Large intestine (tissue), 3 donors: ENCODE data around the gene MYO5B. TPM values are rescaled to one million over a fixed set of nuclear protein-coding genes. Genes with fewer than 3 reads are reported as not detected.
"Not testable (repeated sequence)": the region's sequence is repeated elsewhere in the genome, so short reads cannot be mapped to it uniquely, and the experiment has no call there.

Source experiments
- DNase-seq, 2 donors: peaks; one replicate each; pipeline versions ENCODE4 v3.0.0 to v3.0.0-alpha.2; 2013
- H3K27ac ChIP-seq: one replicate; pipeline ENCODE4 v1.5.1; 2013; ENCODE audit warnings: low read length
- H3K27me3 ChIP-seq: 2 replicates; pipeline ENCODE4 v1.6.1; 2013; ENCODE audit warnings: low read length; ENCODE audit not compliant: control insufficient read depth, insufficient read depth
- H3K36me3 ChIP-seq: 2 replicates; pipeline ENCODE4 v1.6.1; 2013; ENCODE audit warnings: low read length; ENCODE audit not compliant: control insufficient read depth, insufficient read depth
- H3K4me1 ChIP-seq: one replicate; pipeline ENCODE4 v1.6.1; 2013; ENCODE audit warnings: low read length; ENCODE audit not compliant: control insufficient read depth, insufficient read depth
- H3K4me3 ChIP-seq: one replicate; pipeline ENCODE4 v1.5.1; 2013; ENCODE audit warnings: low read length
- H3K9me3 ChIP-seq: one replicate; pipeline ENCODE4 v1.6.1; 2013; ENCODE audit warnings: mild to moderate bottlenecking, low read depth, low read length, moderate library complexity; ENCODE audit not compliant: control insufficient read depth
- WGBS: methylation state at CpG from one replicate; pipeline ENCODE4 v1.1.5; 2013; ENCODE audit warnings: low lambda C conversion rate; ENCODE audit not compliant: insufficient coverage; 5-methylcytosine and 5-hydroxymethylcytosine counted together
- polyA plus RNA-seq: library from polyadenylated mRNA; unstranded; fragments of 120-200 nt; gene quantifications from one replicate; pipeline ENCODE4 v1.2.1, GENCODE V29; 2013

MYO5B gene
- polyA plus RNA-seq, 1 donor = 52.0 TPM

GRCh38 chr18:49843778-49844625 lies 350.9 kb downstream of the MYO5B start:
- H3K27me3 ChIP-seq = no peaks in the 10 kb centered on the region
- WGBS = no CpG with 5 or more reads among the region's 6 CpGs
- H3K4me3 ChIP-seq = no peak overlapping the region
- DNase-seq = no peak
- no peak overlapping the region for H3K27ac ChIP-seq
- peaks cover 90% of the 10 kb centered on the region for H3K36me3 ChIP-seq
- H3K9me3 ChIP-seq = no peaks in the 10 kb centered on the region
- H3K4me1 ChIP-seq = peaks cover 11% of the 10 kb centered on the region

GRCh38 chr18:49843131-49843530 lies 351.8 kb downstream of the MYO5B start:
- Histone ChIP-seq H3K9me3 (no peaks in the 10 kb centered on the region), H3K4me1 (peaks cover 4% of the 10 kb centered on the region), H3K4me3 (no peak overlapping the region), H3K27me3 (no peaks in the 10 kb centered on the region), H3K27ac (no peak overlapping the region), H3K36me3 (peaks cover 89% of the 10 kb centered on the region)
- no peak for DNase-seq
- WGBS = no CpG with 5 or more reads among the region's 10 CpGs

GRCh38 chr18:49842656-49843055 lies 352.3 kb downstream of the MYO5B start:
- Histone ChIP-seq H3K36me3 (peaks cover 84% of the 10 kb centered on the region), H3K4me3 (no peak overlapping the region)

GRCh38 chr18:49841236-49842217 lies 353.4 kb downstream of the MYO5B start:
- Histone ChIP-seq H3K9me3 (no peaks in the 10 kb centered on the region), H3K36me3 (peaks cover 77% of the 10 kb centered on the region), H3K4me3 (no peak overlapping the region), H3K27me3 (no peaks in the 10 kb centered on the region), H3K27ac (no peak overlapping the region), H3K4me1 (peaks cover 4% of the 10 kb centered on the region)
- no CpG with 5 or more reads among the region's 12 CpGs for WGBS
- no peak for DNase-seq

More at GRCh38 chr18:49842656-49843055, 352.3 kb downstream of the MYO5B start:
- Histone ChIP-seq H3K27me3 (no peaks in the 10 kb centered on the region), H3K9me3 (no peaks in the 10 kb centered on the region), H3K4me1 (no peaks in the 10 kb centered on the region), H3K27ac (no peak overlapping the region)
- no peak for DNase-seq
- no CpG with 5 or more reads among the region's 4 CpGs for WGBS

GRCh38 chr18:49839012-49839411 lies 355.9 kb downstream of the MYO5B start:
- no CpG with 5 or more reads among the region's 8 CpGs for WGBS
- peaks cover 15% of the 10 kb centered on the region for H3K4me1 ChIP-seq
- no peaks in the 10 kb centered on the region for H3K9me3 ChIP-seq
- peaks cover 55% of the 10 kb centered on the region for H3K36me3 ChIP-seq
- no peak overlapping the region for H3K27ac ChIP-seq
- H3K4me3 ChIP-seq = no peak overlapping the region
- DNase-seq = no peak
- H3K27me3 ChIP-seq = no peaks in the 10 kb centered on the region

- no peak for DNase-seq
- Histone ChIP-seq H3K4me3 (no peak overlapping the region), H3K27me3 (no peaks in the 10 kb centered on the region), H3K9me3 (no peaks in the 10 kb centered on the region), H3K27ac (peak overlapping the region; percentile 62), H3K36me3 (peaks cover 51% of the 10 kb centered on the region), H3K4me1 (peaks cover 20% of the 10 kb centered on the region)
- WGBS = 100% methylated on average over 2 of the region's 4 CpGs
Measured at GRCh38 chr18:49838381-49838780, 356.6 kb downstream of the MYO5B start.

- Histone ChIP-seq H3K27ac (peak overlapping the region; percentile 62), H3K4me1 (peaks cover 25% of the 10 kb centered on the region), H3K9me3 (no peaks in the 10 kb centered on the region), H3K4me3 (no peak overlapping the region), H3K27me3 (no peaks in the 10 kb centered on the region), H3K36me3 (peaks cover 46% of the 10 kb centered on the region)
- DNase-seq = peak; percentile 42 to 49
- 100% methylated on average over 2 of the region's 5 CpGs for WGBS
Measured at GRCh38 chr18:49837889-49838288, 357.1 kb downstream of the MYO5B start.

GRCh38 chr18:49837316-49837835 lies 357.6 kb downstream of the MYO5B start:
- not testable (repeated sequence) for H3K4me3 ChIP-seq, DNase-seq, H3K27me3 ChIP-seq, H3K9me3 ChIP-seq
- Histone ChIP-seq H3K4me1 (peaks cover 30% of the 10 kb centered on the region), H3K36me3 (peaks cover 41% of the 10 kb centered on the region), H3K27ac (peak overlapping the region; percentile 62)
- no CpG with 5 or more reads among the region's 9 CpGs for WGBS

GRCh38 chr18:49835405-49835804 lies 359.5 kb downstream of the MYO5B start:
- Histone ChIP-seq H3K27ac (peak overlapping the region; percentile 97), H3K27me3 (no peaks in the 10 kb centered on the region), H3K4me1 (peaks cover 39% of the 10 kb centered on the region), H3K36me3 (peaks cover 21% of the 10 kb centered on the region), H3K4me3 (no peak overlapping the region), H3K9me3 (no peaks in the 10 kb centered on the region)
- no peak for DNase-seq
- no CpG with 5 or more reads among the region's 2 CpGs for WGBS

- Histone ChIP-seq H3K4me1 (peaks cover 39% of the 10 kb centered on the region), H3K27ac (peak overlapping the region; percentile 97), H3K4me3 (no peak overlapping the region), H3K27me3 (no peaks in the 10 kb centered on the region), H3K36me3 (peaks cover 11% of the 10 kb centered on the region), H3K9me3 (no peaks in the 10 kb centered on the region)
- DNase-seq = peak in 1 of 2 donors; percentile 69
- no CpG with 5 or more reads among the region's 3 CpGs for WGBS
Measured at GRCh38 chr18:49834258-49834657, 360.7 kb downstream of the MYO5B start.
